Measurements from ENCODE around the gene DYRK1A.
A peak's percentile ranks its signal among the peaks of the same experiment; 100 is the strongest.

GRCh38 chr21:37365517-37366481 lies 774 bp upstream of the DYRK1A start:
- TF ChIP-seq, protein P1, sequence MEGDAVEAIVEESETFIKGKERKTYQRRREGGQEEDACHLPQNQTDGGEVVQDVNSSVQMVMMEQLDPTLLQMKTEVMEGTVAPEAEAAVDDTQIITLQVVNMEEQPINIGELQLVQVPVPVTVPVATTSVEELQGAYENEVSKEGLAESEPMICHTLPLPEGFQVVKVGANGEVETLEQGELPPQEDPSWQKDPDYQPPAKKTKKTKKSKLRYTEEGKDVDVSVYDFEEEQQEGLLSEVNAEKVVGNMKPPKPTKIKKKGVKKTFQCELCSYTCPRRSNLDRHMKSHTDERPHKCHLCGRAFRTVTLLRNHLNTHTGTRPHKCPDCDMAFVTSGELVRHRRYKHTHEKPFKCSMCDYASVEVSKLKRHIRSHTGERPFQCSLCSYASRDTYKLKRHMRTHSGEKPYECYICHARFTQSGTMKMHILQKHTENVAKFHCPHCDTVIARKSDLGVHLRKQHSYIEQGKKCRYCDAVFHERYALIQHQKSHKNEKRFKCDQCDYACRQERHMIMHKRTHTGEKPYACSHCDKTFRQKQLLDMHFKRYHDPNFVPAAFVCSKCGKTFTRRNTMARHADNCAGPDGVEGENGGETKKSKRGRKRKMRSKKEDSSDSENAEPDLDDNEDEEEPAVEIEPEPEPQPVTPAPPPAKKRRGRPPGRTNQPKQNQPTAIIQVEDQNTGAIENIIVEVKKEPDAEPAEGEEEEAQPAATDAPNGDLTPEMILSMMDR (IDR thresholded peaks at IDR 0.05; ENCODE audit: poor library complexity, severe bottlenecking) = no peak
- peak; percentile 15 for TF ChIP-seq POLR2AphosphoS5 (IDR thresholded peaks at IDR 0.05)
